Putamen (tissue), 1 donor: ENCODE measurements around the gene LMAN1.

Experiments used
- DNase-seq: peaks from one replicate; pipeline ENCODE4 v3.0.0-alpha.2; 2016; ENCODE audit warnings: low spot score

LMAN1 gene, protein sequence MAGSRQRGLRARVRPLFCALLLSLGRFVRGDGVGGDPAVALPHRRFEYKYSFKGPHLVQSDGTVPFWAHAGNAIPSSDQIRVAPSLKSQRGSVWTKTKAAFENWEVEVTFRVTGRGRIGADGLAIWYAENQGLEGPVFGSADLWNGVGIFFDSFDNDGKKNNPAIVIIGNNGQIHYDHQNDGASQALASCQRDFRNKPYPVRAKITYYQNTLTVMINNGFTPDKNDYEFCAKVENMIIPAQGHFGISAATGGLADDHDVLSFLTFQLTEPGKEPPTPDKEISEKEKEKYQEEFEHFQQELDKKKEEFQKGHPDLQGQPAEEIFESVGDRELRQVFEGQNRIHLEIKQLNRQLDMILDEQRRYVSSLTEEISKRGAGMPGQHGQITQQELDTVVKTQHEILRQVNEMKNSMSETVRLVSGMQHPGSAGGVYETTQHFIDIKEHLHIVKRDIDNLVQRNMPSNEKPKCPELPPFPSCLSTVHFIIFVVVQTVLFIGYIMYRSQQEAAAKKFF

DNA sequence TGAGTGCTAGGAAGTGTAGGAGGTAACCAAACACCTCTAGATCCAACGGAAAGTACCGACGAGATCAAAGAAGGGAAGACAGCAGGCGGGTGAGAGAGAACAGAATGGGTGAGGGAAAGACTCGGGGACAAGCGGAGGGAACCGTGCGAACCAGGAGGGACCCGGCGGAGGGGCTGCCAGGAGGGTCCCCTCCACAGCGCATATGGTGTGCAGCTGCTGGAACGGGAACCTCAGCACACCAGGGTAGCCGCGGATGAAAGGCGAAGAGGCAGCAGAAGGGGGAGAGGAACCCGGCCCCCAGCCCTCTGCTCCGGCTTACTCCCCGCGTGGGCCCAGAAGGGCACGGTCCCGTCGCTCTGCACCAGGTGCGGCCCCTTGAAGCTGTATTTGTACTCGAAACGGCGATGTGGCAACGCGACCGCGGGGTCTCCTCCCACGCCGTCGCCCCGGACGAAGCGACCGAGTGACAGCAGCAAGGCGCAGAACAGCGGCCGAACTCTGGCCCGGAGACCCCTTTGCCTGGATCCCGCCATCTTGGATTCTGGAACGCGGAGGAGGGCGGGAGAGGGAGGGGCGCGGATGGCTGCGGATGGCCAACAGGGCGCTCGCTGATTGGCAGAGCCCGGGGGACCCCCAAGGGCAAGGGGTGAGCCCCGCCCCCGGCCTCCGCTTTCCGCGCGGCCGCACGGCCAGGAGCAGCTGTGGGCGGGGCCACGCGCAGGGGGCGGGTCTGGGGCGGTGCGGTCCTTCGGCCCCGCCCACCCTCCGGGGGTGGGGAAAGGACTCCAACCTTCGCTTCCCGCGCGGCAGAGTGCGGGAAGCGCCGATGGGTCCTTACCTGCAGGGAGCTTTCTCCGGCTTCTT, at the start of gene LMAN1:
TSS of gene LMAN1 (minus strand) at position 554 of the 864 bp plus-strand sequence. CDS start at position 533, 21 bp downstream.
- DNase-seq = peak; percentile 95

- DNase-seq = peak; percentile 45
These were observed 43.5 kb upstream of the LMAN1 start for GRCh38 chr18:59402432-59403090.

DNA sequence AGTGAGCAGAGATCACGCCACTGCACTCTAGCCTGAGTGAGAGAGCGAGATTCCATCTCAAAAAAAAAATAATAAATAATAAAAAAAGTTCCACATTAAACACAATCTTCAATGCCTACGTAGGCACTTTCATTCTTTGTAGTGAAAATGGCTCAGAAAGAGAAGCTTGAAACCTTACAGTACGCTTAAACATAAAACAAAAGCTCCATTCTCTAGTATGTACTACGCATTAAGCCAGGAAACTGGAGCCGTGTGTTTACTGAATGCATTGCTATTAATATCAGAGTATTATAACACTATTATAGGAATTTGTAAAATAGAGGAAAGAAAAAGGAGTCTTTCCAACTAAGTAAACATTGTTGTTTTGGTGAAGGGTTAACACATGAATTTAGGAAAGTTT, 41.3 kb upstream of the LMAN1 start:
- no peak for DNase-seq

GRCh38 chr18:59395226-59396175, 36.4 kb upstream of the LMAN1 start:
- no peak for DNase-seq

- no peak for DNase-seq
These were observed 34.3 kb upstream of the LMAN1 start for GRCh38 chr18:59393381-59393780.

- no peak for DNase-seq
These were observed 29.8 kb upstream of the LMAN1 start for GRCh38 chr18:59388817-59389216.

DNA sequence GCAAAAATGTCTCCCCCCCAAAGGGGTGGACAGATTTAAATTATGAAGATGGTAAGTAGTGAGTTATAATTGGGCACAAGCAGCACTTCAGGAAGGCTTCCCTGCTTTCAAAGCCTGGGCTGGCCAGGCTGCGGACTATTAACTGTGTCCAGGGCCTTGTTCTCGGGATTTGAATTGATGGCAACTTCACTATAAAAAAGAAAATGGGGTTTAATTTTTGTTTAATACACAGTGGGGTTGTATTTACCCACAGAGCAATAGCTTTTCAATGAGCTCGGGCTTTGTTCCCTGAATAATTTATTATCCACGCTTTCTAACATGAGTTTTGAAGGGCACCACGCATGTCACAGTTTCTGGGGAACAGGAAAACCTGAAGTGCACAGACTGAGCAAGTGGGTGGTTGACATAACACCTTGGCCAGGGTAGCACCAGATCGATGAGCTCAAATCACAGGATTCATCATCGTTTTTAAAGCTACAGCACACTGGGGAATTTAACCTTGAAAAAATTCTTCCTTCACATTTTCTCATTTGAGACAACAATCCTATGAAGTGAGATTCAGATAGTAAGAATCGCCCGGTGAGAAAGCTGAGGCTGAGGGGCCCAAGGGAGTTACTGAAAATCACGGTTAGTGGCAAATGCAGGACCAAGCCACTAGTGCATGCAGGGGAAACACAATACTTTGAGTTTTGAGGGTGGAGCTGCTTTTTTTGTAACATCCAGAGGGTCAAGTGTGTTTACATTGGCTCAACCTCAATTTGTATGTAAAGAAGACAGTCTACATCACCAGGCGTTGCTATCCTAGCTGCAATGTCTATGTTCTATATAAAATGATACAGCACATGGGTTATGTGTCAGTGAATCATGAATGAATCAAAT, 28.9 kb upstream of the LMAN1 start:
- DNase-seq = peak; percentile 3

GRCh38 chr18:59386909-59387686, 28.0 kb upstream of the LMAN1 start:
- peak; percentile 15 for DNase-seq

DNA sequence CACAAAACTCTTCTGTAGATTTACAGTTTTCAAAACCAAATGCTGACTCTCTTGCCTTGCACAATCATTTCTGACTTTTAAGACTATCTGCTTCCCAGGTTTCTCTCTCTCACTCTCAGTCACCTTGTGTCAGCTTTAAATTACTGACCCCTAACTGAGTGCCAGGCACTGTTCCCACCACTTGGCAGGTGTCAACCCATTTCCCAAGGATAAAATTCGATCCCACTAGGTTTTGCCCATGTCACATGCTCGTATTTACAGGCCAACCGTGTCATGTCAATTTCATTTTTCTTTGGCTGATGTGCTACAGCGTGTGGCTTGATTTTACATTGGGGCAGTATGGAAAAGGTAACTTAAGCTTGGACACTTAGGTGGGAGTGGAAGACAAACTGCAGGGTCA, 26.1 kb upstream of the LMAN1 start:
- no peak for DNase-seq

GRCh38 chr18:59383851-59384250, 24.8 kb upstream of the LMAN1 start:
- no peak for DNase-seq

DNA sequence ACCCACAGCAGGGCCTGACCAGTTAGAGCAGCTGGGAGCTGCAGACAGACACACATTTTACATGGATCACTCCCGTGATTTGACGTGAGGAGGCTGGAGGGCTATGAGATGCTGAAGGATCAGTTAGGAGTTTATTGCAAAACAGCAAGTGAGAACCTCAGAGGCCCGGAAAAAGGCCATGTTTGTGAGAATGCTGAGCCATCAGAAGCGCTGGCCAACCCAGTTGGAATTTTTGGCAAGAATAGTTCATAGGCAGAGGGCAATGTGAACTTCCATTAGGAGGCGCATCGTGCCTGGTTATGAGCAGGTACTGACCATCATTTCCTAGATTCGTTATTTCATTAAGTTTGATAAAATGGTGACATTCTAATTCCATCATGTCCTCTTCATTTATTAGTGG, 23.3 kb upstream of the LMAN1 start:
- DNase-seq = no peak

GRCh38 chr18:59381949-59382348, 22.9 kb upstream of the LMAN1 start:
- no peak for DNase-seq

DNA sequence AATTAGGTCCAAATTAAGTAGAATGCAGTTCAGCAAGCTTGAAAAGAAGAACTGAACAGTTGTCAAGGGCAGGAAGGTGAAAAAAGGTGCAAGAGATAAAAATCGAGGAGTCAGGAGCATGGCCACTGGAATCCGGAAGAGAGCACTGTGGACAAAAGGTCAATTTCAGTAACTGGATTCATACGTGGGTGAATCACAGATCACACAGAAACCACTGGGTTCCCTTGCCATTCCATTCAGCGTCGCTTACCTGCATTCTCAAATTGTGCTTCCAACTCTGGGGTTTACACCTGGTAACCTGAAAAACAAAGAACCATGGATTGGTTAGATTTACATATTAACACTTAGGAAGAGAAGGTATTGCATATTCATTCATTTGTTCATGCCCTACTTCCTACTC, 21.6 kb upstream of the LMAN1 start:
- no peak for DNase-seq

- no peak for DNase-seq
These were observed 20.9 kb upstream of the LMAN1 start for GRCh38 chr18:59379772-59380522.

- no peak for DNase-seq
These were observed 18.7 kb upstream of the LMAN1 start for GRCh38 chr18:59377613-59378337.

- no peak for DNase-seq
These were observed 17.4 kb upstream of the LMAN1 start for GRCh38 chr18:59376351-59376935.

DNA sequence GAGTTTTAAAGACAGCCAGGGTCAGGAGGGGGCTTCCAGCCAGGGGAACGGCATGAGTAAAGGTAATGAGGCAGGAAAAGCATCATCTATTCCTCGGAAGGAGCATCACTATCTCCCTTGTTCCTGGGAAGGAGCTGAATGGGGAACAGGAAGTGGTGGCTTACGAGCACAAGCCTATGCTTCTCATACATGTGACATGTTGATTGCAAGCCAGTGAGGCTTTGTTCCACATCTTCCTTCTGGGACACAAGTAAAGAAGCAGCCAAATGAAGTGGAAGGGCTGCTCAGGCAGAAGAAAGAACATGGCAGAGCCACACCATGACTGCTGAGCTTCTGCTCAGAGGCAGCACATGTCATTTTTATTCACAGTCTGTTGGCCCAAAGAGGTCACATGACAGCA, 15.1 kb upstream of the LMAN1 start:
- no peak for DNase-seq

DNA sequence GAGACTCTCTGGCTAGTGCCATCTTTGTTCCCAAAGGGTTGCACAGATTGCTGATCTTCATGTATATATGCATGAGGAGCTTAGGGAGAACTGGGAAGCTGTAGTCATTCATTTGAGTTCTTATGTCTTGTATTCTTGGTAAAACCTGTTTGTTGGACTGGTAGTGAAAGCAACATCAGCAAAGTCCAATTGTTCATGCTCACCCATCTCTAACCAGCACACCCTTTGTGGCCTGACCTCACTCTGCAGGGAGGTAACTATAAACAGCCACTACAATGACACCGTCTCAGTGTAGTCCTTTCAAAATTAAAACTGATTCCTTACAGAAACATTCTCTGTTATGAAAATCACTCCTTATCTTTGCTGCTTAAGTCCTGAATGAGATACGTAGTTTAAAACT, 13.9 kb upstream of the LMAN1 start:
- no peak for DNase-seq
